GM21360 (cell line): ENCODE results near the gene NACA2.
"Not testable (repeated sequence)": the region's sequence is repeated elsewhere in the genome, so short reads cannot be mapped to it uniquely, and the experiment has no call there.

Experiments used
- ATAC-seq: cut with Tn5 transposase; IDR thresholded peaks from one replicate; pipeline ENCODE4 v1.9.1; 2021; ENCODE audit warnings: mild to moderate bottlenecking, moderate library complexity; ENCODE audit not compliant: unreplicated experiment

Gene NACA2

GRCh38 chr17:61591018-61591417 lies at the start of gene NACA2:
NACA2 (minus strand) TSS chr17:61591219; CDS start chr17:61591180, 39 bp downstream.
- no peak for ATAC-seq

GRCh38 chr17:61639818-61640217 lies 48.8 kb upstream of the NACA2 start:
- no peak for ATAC-seq

GRCh38 chr17:61638087-61638486 lies 47.1 kb upstream of the NACA2 start:
- ATAC-seq: no peak

GRCh38 chr17:61635913-61636432 lies 45.0 kb upstream of the NACA2 start:
- no peak for ATAC-seq

- ATAC-seq: no peak
Measured at GRCh38 chr17:61634942-61635538, 44.0 kb upstream of the NACA2 start.

- no peak for ATAC-seq
Measured at GRCh38 chr17:61634011-61634539, 43.1 kb upstream of the NACA2 start.

- no peak for ATAC-seq
Measured at GRCh38 chr17:61632826-61633225, 41.8 kb upstream of the NACA2 start.

GRCh38 chr17:61631800-61632199 lies 40.8 kb upstream of the NACA2 start:
- ATAC-seq: no peak

GRCh38 chr17:61628158-61628557 lies 37.1 kb upstream of the NACA2 start:
- not testable (repeated sequence) for ATAC-seq

- no peak for ATAC-seq
Measured at GRCh38 chr17:61627658-61628057, 36.6 kb upstream of the NACA2 start.

- no peak for ATAC-seq
Measured at GRCh38 chr17:61627125-61627524, 36.1 kb upstream of the NACA2 start.

- no peak for ATAC-seq
Measured at GRCh38 chr17:61625564-61625963, 34.5 kb upstream of the NACA2 start.

GRCh38 chr17:61624951-61625350 lies 33.9 kb upstream of the NACA2 start:
- no peak for ATAC-seq

GRCh38 chr17:61621317-61621716 lies 30.3 kb upstream of the NACA2 start:
- ATAC-seq: no peak

GRCh38 chr17:61619953-61620352 lies 28.9 kb upstream of the NACA2 start:
- no peak for ATAC-seq

GRCh38 chr17:61619493-61619892 lies 28.5 kb upstream of the NACA2 start:
- no peak for ATAC-seq

GRCh38 chr17:61618950-61619349 lies 27.9 kb upstream of the NACA2 start:
- ATAC-seq: no peak

GRCh38 chr17:61617330-61617729 lies 26.3 kb upstream of the NACA2 start:
- ATAC-seq: no peak

- ATAC-seq: no peak
Measured at GRCh38 chr17:61616783-61617182, 25.8 kb upstream of the NACA2 start.

GRCh38 chr17:61614219-61614618 lies 23.2 kb upstream of the NACA2 start:
- ATAC-seq: no peak

GRCh38 chr17:61611323-61611722 lies 20.3 kb upstream of the NACA2 start:
- no peak for ATAC-seq

- no peak for ATAC-seq
Measured at GRCh38 chr17:61605692-61606091, 14.7 kb upstream of the NACA2 start.

- ATAC-seq: no peak
Measured at GRCh38 chr17:61601297-61601696, 10.3 kb upstream of the NACA2 start.
